K562 (cell line): ENCODE data around the gene EXOC3. TPM values are rescaled to one million over a fixed set of nuclear protein-coding genes. Genes with fewer than 3 reads are reported as not detected.

ENCODE experiments used
- polyA plus RNA-seq, 8 experiments: library from polyadenylated mRNA; depleted of rRNA in 4 of 8; stranded (reverse) in 5 of 8; unstranded in 3 of 8; fragments of >200 nt; fragmentation: Nextera tagmentation in 2 of 8; fragmentation: Illumina TruSeq in 1 of 8; extraction: Ambion mirVana in 2 of 8; extraction: Trizol in 1 of 8; gene quantifications; 2 replicates each; pipeline versions ENCODE4 v1.2.1 to v1.2.3, GENCODE V29; 2011 to 2014; ENCODE audit warnings: inconsistent platforms in 1 of 8, missing spikeins in 1 of 8
- total RNA-seq, 7 experiments: library from RNA; depleted of rRNA in 6 of 7; stranded (reverse); fragments of >200 nt in 6 of 7; fragmentation: Illumina TruSeq in 2 of 7; extraction: Trizol in 2 of 7; gene quantifications; 2 replicates each; pipeline versions ENCODE4 v1.2.1 to v1.2.3, GENCODE V29; 2011 to 2021; ENCODE audit warnings: low replicate concordance in 1 of 7

The EXOC3 gene
- total and polyA plus RNA-seq, 9 of the 15 experiments (the other 6 are each of a cell fraction or from before 2014, with no cell fraction given), result 1.4 to 41.9 (median 22.4) TPM

Other genes with a start within 250 kb of the EXOC3 start
- 3.1 and 3.8 TPM in 2 replicates for gene CCDC127, start 225.0 kb upstream of the EXOC3 start, total RNA-seq (2014; rRNA removed)
- gene CCDC127, start 225.0 kb upstream of the EXOC3 start, total RNA-seq (2014; rRNA removed; fragmentation: Illumina TruSeq; extraction: Trizol), result 3.2 and 3.6 TPM in 2 replicates
- gene CCDC127, start 225.0 kb upstream of the EXOC3 start, total RNA-seq (2015; rRNA removed; fragmentation: Illumina TruSeq; extraction: Trizol), result 3.2 and 3.8 TPM in 2 replicates
- 4.3 and 4.5 TPM in 2 replicates for gene CCDC127, start 225.0 kb upstream of the EXOC3 start, total RNA-seq (2021)
- 3.0 and 4.1 TPM in 2 replicates for gene CCDC127, start 225.0 kb upstream of the EXOC3 start, polyA plus RNA-seq (2011; rRNA removed)
- 2.7 and 2.9 TPM in 2 replicates for gene CCDC127, start 225.0 kb upstream of the EXOC3 start, polyA plus RNA-seq (2014; fragmentation: Illumina TruSeq; extraction: Trizol)
- gene CCDC127, start 225.0 kb upstream of the EXOC3 start, polyA plus RNA-seq (2014; fragmentation: Nextera tagmentation; extraction: Ambion mirVana), result 1 to 10 TPM; 4.4 to 4.5 TPM
- 2.8 and 4.2 TPM in 2 replicates for gene CCDC127, start 225.0 kb upstream of the EXOC3 start, polyA plus RNA-seq (2014; rRNA removed)
- gene SDHA, start 224.9 kb upstream of the EXOC3 start, total RNA-seq (2014; rRNA removed), result 103 and 146 TPM in 2 replicates
- gene SDHA, start 224.9 kb upstream of the EXOC3 start, total RNA-seq (2014; rRNA removed; fragmentation: Illumina TruSeq; extraction: Trizol), result 130 TPM in 2 replicates
- 113 and 115 TPM in 2 replicates for gene SDHA, start 224.9 kb upstream of the EXOC3 start, total RNA-seq (2015; rRNA removed; fragmentation: Illumina TruSeq; extraction: Trizol)
- 185 and 191 TPM in 2 replicates for gene SDHA, start 224.9 kb upstream of the EXOC3 start, total RNA-seq (2021)
- 130 and 203 TPM in 2 replicates for gene SDHA, start 224.9 kb upstream of the EXOC3 start, polyA plus RNA-seq (2011; rRNA removed)
- gene SDHA, start 224.9 kb upstream of the EXOC3 start, polyA plus RNA-seq (2014; fragmentation: Illumina TruSeq; extraction: Trizol), result 146 and 152 TPM in 2 replicates
- gene SDHA, start 224.9 kb upstream of the EXOC3 start, polyA plus RNA-seq (2014; fragmentation: Nextera tagmentation; extraction: Ambion mirVana), result 100 to 1,000 TPM in 1 of 2 experiments, 10 to 100 TPM in 1; 82.9 to 136 TPM
- gene SDHA, start 224.9 kb upstream of the EXOC3 start, polyA plus RNA-seq (2014; rRNA removed), result 112 and 118 TPM in 2 replicates
- 197 and 226 TPM in 2 replicates for gene PDCD6, start 171.5 kb upstream of the EXOC3 start, total RNA-seq (2014; rRNA removed)
- 196 and 217 TPM in 2 replicates for gene PDCD6, start 171.5 kb upstream of the EXOC3 start, total RNA-seq (2014; rRNA removed; fragmentation: Illumina TruSeq; extraction: Trizol)
- 187 and 193 TPM in 2 replicates for gene PDCD6, start 171.5 kb upstream of the EXOC3 start, total RNA-seq (2015; rRNA removed; fragmentation: Illumina TruSeq; extraction: Trizol)
- gene PDCD6, start 171.5 kb upstream of the EXOC3 start, total RNA-seq (2021), result 148 and 156 TPM in 2 replicates
- gene PDCD6, start 171.5 kb upstream of the EXOC3 start, polyA plus RNA-seq (2011; rRNA removed), result 350 and 487 TPM in 2 replicates
- gene PDCD6, start 171.5 kb upstream of the EXOC3 start, polyA plus RNA-seq (2014; fragmentation: Illumina TruSeq; extraction: Trizol), result 192 and 199 TPM in 2 replicates
- gene PDCD6, start 171.5 kb upstream of the EXOC3 start, polyA plus RNA-seq (2014; fragmentation: Nextera tagmentation; extraction: Ambion mirVana), result 10 to 100 TPM; 36.4 to 50.0 TPM
- gene PDCD6, start 171.5 kb upstream of the EXOC3 start, polyA plus RNA-seq (2014; rRNA removed), result 231 and 257 TPM in 2 replicates
- 0.82 and 1.1 TPM in 2 replicates for gene AHRR, start 121.5 kb upstream of the EXOC3 start, total RNA-seq (2014; rRNA removed)
- gene AHRR, start 121.5 kb upstream of the EXOC3 start, total RNA-seq (2014; rRNA removed; fragmentation: Illumina TruSeq; extraction: Trizol), result 0.18 and 0.61 TPM in 2 replicates
- gene AHRR, start 121.5 kb upstream of the EXOC3 start, total RNA-seq (2015; rRNA removed; fragmentation: Illumina TruSeq; extraction: Trizol), result 1.2 TPM in 2 replicates
- 1.6 and 1.8 TPM in 2 replicates for gene AHRR, start 121.5 kb upstream of the EXOC3 start, total RNA-seq (2021)
- 0.68 and 1.3 TPM in 2 replicates for gene AHRR, start 121.5 kb upstream of the EXOC3 start, polyA plus RNA-seq (2011; rRNA removed)
- 0.43 and 0.72 TPM in 2 replicates for gene AHRR, start 121.5 kb upstream of the EXOC3 start, polyA plus RNA-seq (2014; fragmentation: Illumina TruSeq; extraction: Trizol)
- under 1 TPM in 1 of 2 experiments, not detected in 1; 0.06 TPM for gene AHRR, start 121.5 kb upstream of the EXOC3 start, polyA plus RNA-seq (2014; fragmentation: Nextera tagmentation; extraction: Ambion mirVana)
- 0.89 and 1.8 TPM in 2 replicates for gene AHRR, start 121.5 kb upstream of the EXOC3 start, polyA plus RNA-seq (2014; rRNA removed)
- gene SLC9A3, start 81.3 kb downstream of the EXOC3 start, total RNA-seq (2014; rRNA removed), result 4.7 and 6.7 TPM in 2 replicates
- 1.3 and 1.5 TPM in 2 replicates for gene SLC9A3, start 81.3 kb downstream of the EXOC3 start, total RNA-seq (2014; rRNA removed; fragmentation: Illumina TruSeq; extraction: Trizol)
- 2.1 and 2.9 TPM in 2 replicates for gene SLC9A3, start 81.3 kb downstream of the EXOC3 start, total RNA-seq (2015; rRNA removed; fragmentation: Illumina TruSeq; extraction: Trizol)
- 4.0 and 4.4 TPM in 2 replicates for gene SLC9A3, start 81.3 kb downstream of the EXOC3 start, total RNA-seq (2021)
- gene SLC9A3, start 81.3 kb downstream of the EXOC3 start, polyA plus RNA-seq (2011; rRNA removed), result 2.6 and 3.7 TPM in 2 replicates
- 3.6 and 3.7 TPM in 2 replicates for gene SLC9A3, start 81.3 kb downstream of the EXOC3 start, polyA plus RNA-seq (2014; fragmentation: Illumina TruSeq; extraction: Trizol)
- gene SLC9A3, start 81.3 kb downstream of the EXOC3 start, polyA plus RNA-seq (2014; fragmentation: Nextera tagmentation; extraction: Ambion mirVana), result not detected
- 5.8 and 7.3 TPM in 2 replicates for gene SLC9A3, start 81.3 kb downstream of the EXOC3 start, polyA plus RNA-seq (2014; rRNA removed)
- 17.6 and 27.4 TPM in 2 replicates for gene CEP72, start 169.2 kb downstream of the EXOC3 start, total RNA-seq (2014; rRNA removed)
- 9.4 and 11.3 TPM in 2 replicates for gene CEP72, start 169.2 kb downstream of the EXOC3 start, total RNA-seq (2014; rRNA removed; fragmentation: Illumina TruSeq; extraction: Trizol)
- gene CEP72, start 169.2 kb downstream of the EXOC3 start, total RNA-seq (2015; rRNA removed; fragmentation: Illumina TruSeq; extraction: Trizol), result 16.3 and 17.4 TPM in 2 replicates
- gene CEP72, start 169.2 kb downstream of the EXOC3 start, total RNA-seq (2021), result 33.3 and 38.1 TPM in 2 replicates
- gene CEP72, start 169.2 kb downstream of the EXOC3 start, polyA plus RNA-seq (2011; rRNA removed), result 14.0 and 17.8 TPM in 2 replicates
- 14.2 and 15.2 TPM in 2 replicates for gene CEP72, start 169.2 kb downstream of the EXOC3 start, polyA plus RNA-seq (2014; fragmentation: Illumina TruSeq; extraction: Trizol)
- 1 to 10 TPM in 1 of 2 experiments, under 1 TPM in 1; 0.89 to 1.4 TPM for gene CEP72, start 169.2 kb downstream of the EXOC3 start, polyA plus RNA-seq (2014; fragmentation: Nextera tagmentation; extraction: Ambion mirVana)
- 19.9 and 28.6 TPM in 2 replicates for gene CEP72, start 169.2 kb downstream of the EXOC3 start, polyA plus RNA-seq (2014; rRNA removed)